HCT116 (cell line): ENCODE results near the gene HPS3. TPM values are rescaled to one million over a fixed set of nuclear protein-coding genes. Genes with fewer than 3 reads are reported as not detected.

Experiments
- ATAC-seq: fragments of 200-7000 bp; cut with Tn5 transposase; 2 replicates; pipeline ENCODE4 v1.9.1; 2020; ENCODE audit warnings: mild to moderate bottlenecking, moderate library complexity
- BruUV-seq: library from RNA; stranded (reverse); fragments of 400-500 nt; replicated peaks from 2 replicates; lab custom pipeline; 2021; lab: Mats Ljungman, UMichigan
- CTCF ChIA-PET: fragments of 300-600 bp; sonication (Branson Sonifier 250); formaldehyde crosslinking; loops from one replicate; lab custom pipeline; 2021; ENCODE audit warnings: antibody characterized with exemption; lab: Charles Lee
- POLR2A ChIA-PET: fragments of 300-600, 350-600 bp; sonication (Branson Sonifier 250); formaldehyde crosslinking; loops from one replicate; lab custom pipeline; 2021; ENCODE audit warnings: antibody characterized with exemption; lab: Charles Lee
- RAD21 ChIA-PET, 2 experiments: fragments of 300-600 bp; sonication (Branson Sonifier 250); formaldehyde crosslinking; loops; one replicate each; lab custom pipeline; 2023; ENCODE audit warnings: low total read pairs in 2 of 2; ENCODE audit not compliant: uncharacterized antibody in 2 of 2, unreplicated experiment in 2 of 2, low non-redundant PET in 1 of 2; lab: Charles Lee
- DNase-seq: peaks from one replicate; pipeline ENCODE4 v3.0.0-alpha.2; 2010; ENCODE audit warnings: low read depth, low spot score
- H2AFZ ChIP-seq: fragments of 200-600 bp; shearing (Covaris generic), sonication (generic); 2 replicates; pipeline ENCODE4 v1.6.1; 2017; ENCODE audit warnings: low read depth, mixed run types, mixed read lengths, antibody characterized with exemption, low read length; ENCODE audit not compliant: poor library complexity, severe bottlenecking
- H3K27ac ChIP-seq: 2 replicates; pipeline ENCODE4 v1.5.1; 2012; ENCODE audit warnings: low read depth, low read length
- H3K27me3 ChIP-seq: fragments of 200-600 bp; sonication (generic); 2 replicates; pipeline ENCODE4 v1.6.1; 2016; ENCODE audit warnings: mixed run types, low read length, mixed read lengths; ENCODE audit not compliant: insufficient read depth
- H3K36me3 ChIP-seq, 2 experiments: fragments of 200-500 bp in 1 of 2; fragments of 200-600 bp in 1 of 2; sonication (Bioruptor generic) in 1 of 2; sonication (generic) in 1 of 2; 2 replicates each; pipeline versions ENCODE4 v1.5.1 to v1.6.1; 2014 to 2016; ENCODE audit warnings: low read length in 2 of 2, inconsistent platforms in 1 of 2, mixed read lengths in 1 of 2, mixed run types in 1 of 2; ENCODE audit not compliant: insufficient read depth in 2 of 2, control insufficient read depth in 1 of 2
- H3K4me1 ChIP-seq, 2 experiments: fragments of 200-600 bp in 1 of 2; sonication (generic) in 1 of 2; 2 replicates each; pipeline versions ENCODE4 v1.5.1 to v1.6.1; 2012 to 2017; ENCODE audit warnings: low read length in 2 of 2, inconsistent platforms in 1 of 2, mild to moderate bottlenecking in 1 of 2, mixed read lengths in 1 of 2, mixed run types in 1 of 2, moderate library complexity in 1 of 2; ENCODE audit not compliant: insufficient read depth in 2 of 2, control insufficient read depth in 1 of 2
- H3K4me2 ChIP-seq: fragments of 200-600 bp; sonication (generic); 2 replicates; pipeline ENCODE4 v1.6.1; 2017; ENCODE audit warnings: mixed run types, low read length, mixed read lengths
- H3K4me3 ChIP-seq, 2 experiments: fragments of 200-600 bp in 1 of 2; sonication (generic) in 1 of 2; replicated peaks in 1 of 2; 2 replicates each; pipeline ENCODE4 v1.5.1; 2011 to 2016; ENCODE audit warnings: low read length in 2 of 2, control low read depth in 1 of 2, low read depth in 1 of 2, mild to moderate bottlenecking in 1 of 2, mixed read lengths in 1 of 2, mixed run types in 1 of 2
- H3K79me2 ChIP-seq: fragments of 200-600 bp; sonication (generic); 2 replicates; pipeline ENCODE4 v1.6.1; 2017; ENCODE audit warnings: mild to moderate bottlenecking, mixed run types, low read length, moderate library complexity, mixed read lengths; ENCODE audit not compliant: insufficient read depth
- H3K9ac ChIP-seq: fragments of 200-600 bp; sonication (generic); 2 replicates; pipeline ENCODE4 v1.6.1; 2016; ENCODE audit warnings: low read length, mixed read lengths
- H3K9me2 ChIP-seq: fragments of 200-600 bp; sonication (generic), shearing (Covaris generic); 2 replicates; pipeline ENCODE4 v1.6.1; 2017; ENCODE audit warnings: mixed run types, mild to moderate bottlenecking, moderate library complexity; ENCODE audit not compliant: insufficient read depth
- H3K9me3 ChIP-seq, 2 experiments: fragments of 200-500 bp in 1 of 2; fragments of 200-600 bp in 1 of 2; sonication (Bioruptor generic) in 1 of 2; sonication (generic) in 1 of 2; 2 replicates each; pipeline ENCODE4 v1.6.1; 2014 to 2017; ENCODE audit warnings: low read length in 2 of 2, mixed read lengths in 2 of 2, inconsistent platforms in 1 of 2, low read depth in 1 of 2, mild to moderate bottlenecking in 1 of 2, mixed run types in 1 of 2, moderate library complexity in 1 of 2; ENCODE audit not compliant: control insufficient read depth in 1 of 2, insufficient read depth in 1 of 2
- H4K20me1 ChIP-seq: fragments of 200-600 bp; sonication (generic), shearing (Covaris generic); 2 replicates; pipeline ENCODE4 v1.6.1; 2017; ENCODE audit warnings: mixed run types, mild to moderate bottlenecking, moderate library complexity; ENCODE audit not compliant: insufficient read depth
- ATF3 ChIP-seq: IDR thresholded peaks from 2 replicates; pipeline ENCODE4 v1.6.1; 2012
- CTCF ChIP-seq, 3 experiments: fragments of 200-600 bp in 1 of 3; sonication (generic) in 1 of 3; IDR thresholded peaks in 2 of 3; conservative IDR thresholded peaks in 1 of 3; 2 replicates each; pipeline ENCODE4 v1.5.1; 2012 to 2017; ENCODE audit warnings: low read depth in 2 of 3, low read length in 2 of 3, antibody characterized with exemption in 1 of 3, borderline replicate concordance in 1 of 3, control low read depth in 1 of 3, mild to moderate bottlenecking in 1 of 3, mixed read lengths in 1 of 3, mixed run types in 1 of 3, moderate library complexity in 1 of 3; ENCODE audit not compliant: insufficient read depth in 1 of 3
- ELF1 ChIP-seq: IDR thresholded peaks from 2 replicates; pipeline ENCODE4 v1.6.1; 2012; ENCODE audit warnings: low read depth, borderline replicate concordance
- EZH2 ChIP-seq: fragments of 200-600 bp; sonication (generic); IDR thresholded peaks from 2 replicates; pipeline ENCODE4 v1.6.1; 2017; ENCODE audit warnings: antibody characterized with exemption, mixed run types
- EZH2phosphoT487 ChIP-seq: fragments of 200-600 bp; IDR thresholded peaks from 2 replicates; pipeline ENCODE4 v1.6.1; 2018; ENCODE audit warnings: antibody characterized with exemption, borderline replicate concordance
- FOSL1 ChIP-seq: IDR thresholded peaks from 2 replicates; pipeline ENCODE4 v1.6.1; 2012; ENCODE audit warnings: low read depth
- MAX ChIP-seq: IDR thresholded peaks from 2 replicates; pipeline ENCODE4 v1.6.1; 2012
- POLR2A ChIP-seq: IDR thresholded peaks from 2 replicates; pipeline ENCODE4 v1.7.0; 2011; ENCODE audit warnings: borderline replicate concordance; ENCODE audit not compliant: insufficient read depth, insufficient read length; ENCODE audit errors: extremely low read depth
- POLR2AphosphoS5 ChIP-seq: IDR thresholded peaks from 2 replicates; pipeline ENCODE4 v1.6.1; 2011; ENCODE audit warnings: mild to moderate bottlenecking, low read depth, low read length, moderate library complexity
- RAD21 ChIP-seq: IDR thresholded peaks from 2 replicates; pipeline ENCODE4 v1.6.1; 2012; ENCODE audit warnings: low read depth, mild to moderate bottlenecking
- REST ChIP-seq: IDR thresholded peaks from 2 replicates; pipeline ENCODE4 v1.6.1; 2012; ENCODE audit warnings: low read depth
- SIN3A ChIP-seq: IDR thresholded peaks from 2 replicates; pipeline ENCODE4 v1.6.1; 2012; ENCODE audit warnings: low read depth
- SP1 ChIP-seq: IDR thresholded peaks from 2 replicates; pipeline ENCODE4 v1.6.1; 2012; ENCODE audit warnings: low read depth
- SRF ChIP-seq: IDR thresholded peaks from 2 replicates; pipeline ENCODE4 v1.6.1; 2012; ENCODE audit warnings: low read depth
- TCF7L2 ChIP-seq: IDR thresholded peaks from 2 replicates; pipeline ENCODE4 v1.7.0; 2011; ENCODE audit warnings: borderline replicate concordance, inconsistent platforms; ENCODE audit not compliant: insufficient read depth, insufficient read length; ENCODE audit errors: extremely low read depth
- YY1 ChIP-seq: IDR thresholded peaks from 2 replicates; pipeline ENCODE4 v1.6.1; 2011; ENCODE audit warnings: low read length, low read depth, moderate library complexity, mild to moderate bottlenecking; ENCODE audit not compliant: insufficient replicate concordance; ENCODE audit errors: extremely low read depth
- ZBTB33 ChIP-seq: IDR thresholded peaks from 2 replicates; pipeline ENCODE4 v1.6.1; 2011; ENCODE audit warnings: mild to moderate bottlenecking, low read length, moderate library complexity; ENCODE audit not compliant: insufficient replicate concordance; ENCODE audit errors: extremely low read depth
- ZNF274 ChIP-seq: fragments of 200-500 bp; sonication (Bioruptor generic); IDR thresholded peaks from 2 replicates; pipeline ENCODE4 v1.6.1; 2014; ENCODE audit warnings: mild to moderate bottlenecking, low read depth, low read length, inconsistent platforms
- intact Hi-C: fragments of 100-400 bp; cut with micrococcal nuclease; formaldehyde crosslinking; loops from 2 replicates; pipeline ENCODE4 v1.10.0; 2022
- total RNA-seq: library from RNA; stranded (reverse); gene quantifications from one replicate; pipeline ENCODE4 v1.2.1, GENCODE V29; 2021; ENCODE audit not compliant: unreplicated experiment

The HPS3 gene
- total RNA-seq, 1 experiment from 2014 or later, result 17.1 TPM

GRCh38 chr3:149162007-149162406, 32.6 kb downstream of the HPS3 start (continued):
- no peak for TF ChIP-seq EZH2
- no peak for TF ChIP-seq SIN3A
- TF ChIP-seq SRF, result no peak
- TF ChIP-seq MAX, result no peak

GRCh38 chr3:149163066-149163465, 33.6 kb downstream of the HPS3 start:
- H3K4me2 ChIP-seq, result no peak overlapping the region
- ATAC-seq (no peak), DNase-seq (no peak)
- H3K9ac ChIP-seq, result no peak overlapping the region
- H3K4me3 ChIP-seq, result no peak overlapping the region
- no TSS peak for BruUV-seq
- no peaks in the 10 kb centered on the region for H3K79me2 ChIP-seq
- H3K27ac ChIP-seq, result no peak overlapping the region
- H3K27me3 ChIP-seq, result no peaks in the 10 kb centered on the region
- intact Hi-C loops, result no loop called here
- CTCF ChIA-PET, result no interaction called here
- no peak overlapping the region for H2AFZ ChIP-seq
- no peaks in the 10 kb centered on the region for H3K9me3 ChIP-seq
- H3K36me3 ChIP-seq, result no peaks in the 10 kb centered on the region
- POLR2A ChIA-PET, result no interaction called here
- RAD21 ChIA-PET, result no interaction called here
- H3K9me2 ChIP-seq, result no peaks in the 10 kb centered on the region
- no peaks in the 10 kb centered on the region for H4K20me1 ChIP-seq
- no peaks in the 10 kb centered on the region for H3K4me1 ChIP-seq
- no peak for TF ChIP-seq ELF1
- no peak for TF ChIP-seq POLR2A
- no peak for TF ChIP-seq YY1
- no peak for TF ChIP-seq CTCF (IDR thresholded peaks at IDR 0.05 in 2 of 3, conservative IDR thresholded peaks at IDR 0.05 in 1 of 3; ENCODE audit: borderline replicate concordance in 1 of 3, insufficient read depth in 1 of 3, low read depth in 2 of 3, low read length in 2 of 3)
- TF ChIP-seq REST, result no peak
- TF ChIP-seq SP1, result no peak
- TF ChIP-seq EZH2phosphoT487, result no peak
- no peak for TF ChIP-seq TCF7L2
- TF ChIP-seq ZNF274, result no peak
- TF ChIP-seq MAX, result no peak
- no peak for TF ChIP-seq POLR2AphosphoS5
- TF ChIP-seq FOSL1, result no peak
- TF ChIP-seq ATF3, result no peak
- no peak for TF ChIP-seq ZBTB33
- no peak for TF ChIP-seq RAD21
